Spleen (tissue), 11 donors: ENCODE results near the gene PHPT1. TPM values are rescaled to one million over a fixed set of nuclear protein-coding genes. Genes with fewer than 3 reads are reported as not detected.
"Not testable (repeated sequence)": the region's sequence is repeated elsewhere in the genome, so short reads cannot be mapped to it uniquely, and the experiment has no call there.

ENCODE experiments used
- DNase-seq: peaks from one replicate; pipeline ENCODE4 v3.0.0-alpha.2; 2020
- H3K27ac ChIP-seq, 8 donors: fragments of 200-600 bp; sonication (generic) in 7 of 8; 1 replicate in 4 of 8; 2 replicates in 4 of 8; pipeline versions ENCODE4 v1.5.0 to v1.8.0; 2016 to 2021; ENCODE audit warnings: inconsistent platforms in 4 of 8, mild to moderate bottlenecking in 4 of 8, moderate library complexity in 1 of 8
- H3K27me3 ChIP-seq, 7 donors: fragments of 200-600 bp; sonication (generic) in 6 of 7; replicated peaks in 1 of 7; 1 replicate in 4 of 7; 2 replicates in 3 of 7; pipeline versions ENCODE4 v1.5.0 to v1.8.0; 2016 to 2021; ENCODE audit warnings: inconsistent platforms in 3 of 7, mild to moderate bottlenecking in 1 of 7
- H3K36me3 ChIP-seq, 6 donors: fragments of 200-600 bp; sonication (generic) in 5 of 6; 1 replicate in 4 of 6; 2 replicates in 2 of 6; pipeline versions ENCODE4 v1.5.0 to v1.8.0; 2016 to 2021; ENCODE audit warnings: inconsistent platforms in 2 of 6
- H3K4me1 ChIP-seq, 6 donors: fragments of 200-600 bp; sonication (generic) in 5 of 6; 1 replicate in 3 of 6; 2 replicates in 3 of 6; pipeline versions ENCODE4 v1.5.0 to v1.8.0; 2016 to 2021; ENCODE audit warnings: inconsistent platforms in 3 of 6
- H3K4me3 ChIP-seq, 8 donors: fragments of 200-600 bp; sonication (generic) in 7 of 8; 1 replicate in 4 of 8; 2 replicates in 4 of 8; pipeline versions ENCODE4 v1.5.0 to v1.8.0; 2016 to 2021; ENCODE audit warnings: inconsistent platforms in 4 of 8, mild to moderate bottlenecking in 4 of 8, moderate library complexity in 2 of 8
- H3K9me3 ChIP-seq, 8 donors: fragments of 200-600 bp; sonication (generic) in 7 of 8; 1 replicate in 4 of 8; 2 replicates in 4 of 8; pipeline versions ENCODE4 v1.5.0 to v1.8.0; 2016 to 2021; ENCODE audit warnings: inconsistent platforms in 4 of 8
- POLR2A ChIP-seq, 3 donors: fragments of 450-650 bp; IDR thresholded peaks; one replicate each; pipeline ENCODE4 v1.5.1; 2017; ENCODE audit warnings: antibody characterized with exemption in 3 of 3, mild to moderate bottlenecking in 1 of 3
- POLR2AphosphoS5 ChIP-seq, 3 donors: sonication (generic); formaldehyde crosslinking; IDR thresholded peaks; one replicate each; pipeline ENCODE4 v1.5.1; 2017; ENCODE audit warnings: antibody characterized with exemption in 3 of 3
- WGBS, 5 donors: extraction: QIAGEN DNeasy Blood & Tissue Kit in 3 of 5; methylation state at CpG; one replicate each; pipeline versions ENCODE4 v1.1.5 to v1.1.7; 2013 to 2018; 5-methylcytosine and 5-hydroxymethylcytosine counted together
- intact Hi-C: fragments of 100-400 bp; cut with DNase I; formaldehyde crosslinking; loops from one replicate; pipeline ENCODE4 v1.15.0; 2023; ENCODE audit warnings: low total_unique reads
- polyA plus RNA-seq, 3 donors: library from polyadenylated mRNA; stranded (reverse); fragments of 200-250 nt; gene quantifications; one replicate each; pipeline ENCODE4 v1.2.1, GENCODE V29; 2013
- total RNA-seq, 7 donors: library from RNA; depleted of rRNA in 3 of 7; stranded (reverse); fragments of >200 nt in 3 of 7; fragmentation: NEBNext Ultra II Directional in 4 of 7; extraction: Animal tissue kit (Norgen Biotek cat#: 25700) in 4 of 7; gene quantifications; one replicate each; pipeline versions ENCODE4 v1.1.0 to v1.2.1, GENCODE V29; 2016 to 2021
- TF ChIP-seq, protein P1 (sequence below), 11 experiments: fragments of 200-600 bp in 7 of 11; fragments of 450-650 bp in 4 of 11; sonication (generic) in 4 of 11; IDR thresholded peaks in 8 of 11; conservative IDR thresholded peaks in 3 of 11; 1 replicate in 7 of 11; 2 replicates in 4 of 11; pipeline versions ENCODE4 v1.4.0 to v1.8.0; 2016 to 2021; ENCODE audit warnings: antibody characterized with exemption in 11 of 11, inconsistent platforms in 4 of 11, mild to moderate bottlenecking in 1 of 11
- donor health status: healthy with polysubstance abuse.
- donor health status: DM: no; HTN: no; CAD: no; lungs with moderate emphysema.
- donor health status: DM: no; HTN: no; CAD: no.
- donor health status: Bipolar disorder and iron deficiency.
- donor health status: healthy.
- donor health status: DM: no; HTN: no; CAD: no.
- donor health status: DM: yes; HTN: yes; CAD: no.

PHPT1 gene
- total and polyA plus RNA-seq, 10 donors: 32.3 to 117 (median 65.8) TPM

DNA sequence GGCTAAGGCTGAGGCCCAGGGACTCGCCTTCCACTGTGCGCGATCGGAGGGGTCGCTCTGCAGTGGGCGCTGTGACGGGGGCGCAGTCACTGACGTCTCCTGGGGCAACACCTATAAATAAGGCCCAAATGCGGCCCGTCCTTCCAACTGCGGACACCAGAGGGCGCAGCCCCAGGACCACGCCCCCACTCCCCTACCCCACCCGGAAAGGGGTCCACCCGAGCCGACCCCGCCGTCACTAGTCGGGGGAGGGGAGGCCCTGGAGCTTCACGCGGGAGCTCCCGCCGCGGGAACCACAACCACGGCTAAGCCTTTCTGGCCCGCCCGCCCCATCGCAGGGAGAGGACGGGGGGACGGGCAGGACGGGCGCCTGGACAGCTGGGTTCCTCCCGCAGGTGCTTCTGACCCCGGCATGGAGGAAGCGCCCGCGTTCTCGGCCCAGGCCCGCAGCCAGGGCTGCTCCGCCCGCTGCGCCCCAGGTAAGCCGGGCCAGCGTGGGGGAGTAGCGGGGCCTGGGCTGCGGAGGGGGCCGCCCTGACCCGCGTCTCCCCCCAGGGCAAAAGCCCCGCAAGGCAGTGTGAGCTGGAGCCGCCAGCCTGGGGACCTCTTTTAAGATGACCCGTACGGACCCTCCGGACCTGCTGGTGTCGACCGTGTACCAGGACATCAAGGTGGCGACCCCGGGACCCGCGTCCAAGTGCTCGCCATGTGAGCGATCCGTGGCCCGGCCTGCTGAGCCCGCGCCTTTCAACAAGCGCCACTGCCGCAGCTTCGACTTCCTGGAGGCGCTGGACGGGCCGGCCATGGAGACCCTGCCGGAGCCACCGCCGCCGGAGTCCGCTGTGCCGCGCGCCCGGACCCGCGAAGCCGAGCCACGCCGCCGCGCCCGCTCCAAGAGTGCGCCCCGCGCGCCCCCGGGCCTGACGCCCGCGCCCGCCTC, 5.1 kb upstream of the PHPT1 start:
- Histone ChIP-seq H3K4me3 (peak overlapping the region in 6 of 8 donors; percentile 55 to 95 (median 66)), H3K27me3 (peaks cover 0 to 57% (median 45%) of the 10 kb centered on the region in 7 donors), H3K36me3 (peaks cover 0 to 40% (median 16%) of the 10 kb centered on the region in 6 donors), H3K27ac (peak overlapping the region in 5 of 8 donors; percentile 81 to 90 (median 87)), H3K4me1 (peaks cover 39 to 91% (median 75%) of the 10 kb centered on the region in 6 donors)
- 8 to 22% (median 14%) methylated on average over 8 to 99 of the region's 99 CpGs for WGBS, 5 donors
- TF ChIP-seq, protein P1, sequence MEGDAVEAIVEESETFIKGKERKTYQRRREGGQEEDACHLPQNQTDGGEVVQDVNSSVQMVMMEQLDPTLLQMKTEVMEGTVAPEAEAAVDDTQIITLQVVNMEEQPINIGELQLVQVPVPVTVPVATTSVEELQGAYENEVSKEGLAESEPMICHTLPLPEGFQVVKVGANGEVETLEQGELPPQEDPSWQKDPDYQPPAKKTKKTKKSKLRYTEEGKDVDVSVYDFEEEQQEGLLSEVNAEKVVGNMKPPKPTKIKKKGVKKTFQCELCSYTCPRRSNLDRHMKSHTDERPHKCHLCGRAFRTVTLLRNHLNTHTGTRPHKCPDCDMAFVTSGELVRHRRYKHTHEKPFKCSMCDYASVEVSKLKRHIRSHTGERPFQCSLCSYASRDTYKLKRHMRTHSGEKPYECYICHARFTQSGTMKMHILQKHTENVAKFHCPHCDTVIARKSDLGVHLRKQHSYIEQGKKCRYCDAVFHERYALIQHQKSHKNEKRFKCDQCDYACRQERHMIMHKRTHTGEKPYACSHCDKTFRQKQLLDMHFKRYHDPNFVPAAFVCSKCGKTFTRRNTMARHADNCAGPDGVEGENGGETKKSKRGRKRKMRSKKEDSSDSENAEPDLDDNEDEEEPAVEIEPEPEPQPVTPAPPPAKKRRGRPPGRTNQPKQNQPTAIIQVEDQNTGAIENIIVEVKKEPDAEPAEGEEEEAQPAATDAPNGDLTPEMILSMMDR (IDR thresholded peaks at IDR 0.05 in 8 of 11, conservative IDR thresholded peaks at IDR 0.05 in 3 of 11): peak in 10 of 11 experiments; percentile 11 to 84 (median 70)
- peak in 1 of 3 donors; percentile 20 for TF ChIP-seq POLR2AphosphoS5 (IDR thresholded peaks at IDR 0.05)
- intact Hi-C loops: loop anchor here (10.0 kb wide), 1 partner anchor 101 kb away; the partner anchor contains the start of genes C8G and FBXW5
- not testable (repeated sequence) for H3K9me3 ChIP-seq, DNase-seq

DNA sequence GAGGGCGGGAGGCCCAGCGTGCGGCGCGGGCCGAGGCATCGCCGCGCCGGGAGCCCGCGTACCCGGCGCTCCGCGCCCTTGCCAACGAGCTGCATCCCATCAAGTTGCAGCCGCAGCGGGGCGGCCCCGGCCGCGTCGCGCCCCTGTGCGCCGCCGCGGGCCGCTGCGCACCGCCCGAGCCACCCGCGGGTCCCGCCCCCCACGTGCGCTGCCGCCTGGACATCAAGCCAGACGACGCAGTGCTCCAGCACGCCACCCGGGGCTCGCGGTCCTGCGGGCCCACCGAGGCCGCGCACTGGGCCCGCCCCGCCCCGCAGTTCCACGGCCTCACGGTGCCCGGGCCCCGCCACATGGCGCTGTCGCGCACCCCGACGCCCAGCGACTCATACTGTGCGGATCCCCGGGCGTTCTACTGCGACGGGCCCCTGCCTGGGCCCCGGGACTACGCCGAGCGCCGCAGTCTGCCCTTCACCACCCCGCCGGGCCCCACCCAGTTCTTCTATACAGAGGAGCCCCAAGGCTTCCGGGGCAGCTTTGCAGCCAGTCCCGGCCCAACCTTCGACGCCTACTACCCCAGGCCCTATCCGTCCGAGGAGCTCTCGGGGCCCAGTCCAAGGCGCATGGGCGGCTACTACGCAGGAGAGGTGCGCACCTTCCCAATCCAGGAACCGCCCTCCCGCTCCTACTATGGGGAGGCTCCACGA, 4.3 kb upstream of the PHPT1 start:
- 26 to 62% (median 31%) methylated on average over 27 to 88 of the region's 88 CpGs for whole genome bisulfite sequencing, 5 donors
- no peak overlapping the region for H3K27ac ChIP-seq
- peaks cover 0 to 57% (median 45%) of the 10 kb centered on the region in 7 donors for H3K27me3 ChIP-seq
- H3K9me3 ChIP-seq: no peaks in the 10 kb centered on the region
- H3K4me1 ChIP-seq: peaks cover 41 to 88% (median 79%) of the 10 kb centered on the region in 6 donors
- TF ChIP-seq, protein P1 (IDR thresholded peaks at IDR 0.05 in 8 of 11, conservative IDR thresholded peaks at IDR 0.05 in 3 of 11): no peak
- no peak for TF ChIP-seq POLR2AphosphoS5 (IDR thresholded peaks at IDR 0.05)
- TF ChIP-seq POLR2A (IDR thresholded peaks at IDR 0.05): no peak
- no peak for DNase-seq
- H3K36me3 ChIP-seq: peaks cover 0 to 32% (median 8%) of the 10 kb centered on the region in 6 donors
- intact Hi-C loops: loop anchor here (10.0 kb wide), 1 partner anchor 100 kb away; the partner anchor contains the start of genes C8G and FBXW5
- peak overlapping the region in 1 of 8 donors; percentile 95 for H3K4me3 ChIP-seq

DNA sequence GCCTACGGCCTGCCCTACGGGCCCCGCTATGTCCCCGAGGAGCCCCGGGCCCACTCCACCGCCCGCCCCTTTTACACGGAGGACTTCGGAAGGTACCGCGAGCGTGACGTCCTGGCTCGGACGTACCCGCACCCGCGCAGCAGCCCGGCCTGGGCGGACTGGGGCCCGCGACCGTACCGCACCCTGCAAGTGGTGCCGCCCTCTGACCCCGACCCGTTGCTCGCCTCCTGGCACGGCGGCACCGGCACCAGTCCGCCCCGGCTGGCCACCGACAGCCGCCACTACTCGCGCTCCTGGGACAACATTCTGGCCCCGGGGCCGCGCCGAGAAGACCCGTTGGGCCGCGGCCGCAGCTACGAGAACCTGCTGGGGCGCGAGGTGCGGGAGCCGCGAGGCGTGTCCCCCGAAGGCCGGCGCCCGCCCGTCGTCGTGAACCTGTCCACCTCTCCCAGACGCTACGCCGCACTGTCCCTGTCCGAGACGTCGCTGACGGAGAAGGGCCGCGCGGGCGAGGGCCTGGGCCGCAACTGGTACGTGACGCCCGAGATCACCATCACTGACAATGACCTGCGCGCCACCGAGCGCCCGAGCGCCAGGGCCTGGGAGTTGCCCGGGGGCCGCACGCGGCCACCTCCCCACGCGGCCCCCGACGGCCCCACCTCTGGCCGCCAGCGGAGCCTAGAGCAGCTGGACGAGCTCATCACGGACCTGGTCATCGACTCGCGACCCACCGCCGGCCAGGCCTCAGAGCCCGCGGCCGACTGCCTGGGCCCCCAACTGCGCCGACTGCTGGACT, 3.5 kb upstream of the PHPT1 start:
- TF ChIP-seq POLR2AphosphoS5 (IDR thresholded peaks at IDR 0.05) (peak in 1 of 3 donors; percentile 13), POLR2A (IDR thresholded peaks at IDR 0.05) (no peak)
- TF ChIP-seq, protein P1 (IDR thresholded peaks at IDR 0.05 in 8 of 11, conservative IDR thresholded peaks at IDR 0.05 in 3 of 11): no peak
- Histone ChIP-seq H3K36me3 (peaks cover 0 to 31% (median 3%) of the 10 kb centered on the region in 6 donors), H3K4me3 (peak overlapping the region in 1 of 8 donors; percentile 13), H3K27me3 (peaks cover 0 to 57% (median 45%) of the 10 kb centered on the region in 7 donors), H3K9me3 (no peaks in the 10 kb centered on the region), H3K27ac (no peak overlapping the region), H3K4me1 (peaks cover 49 to 88% (median 79%) of the 10 kb centered on the region in 6 donors)
- WGBS, 5 donors: 41 to 59% (median 44%) methylated on average over 27 to 102 of the region's 102 CpGs
- intact Hi-C loops: loop anchor here (10.0 kb wide), 1 partner anchor 99 kb away; the partner anchor contains the start of genes C8G and FBXW5
- no peak for DNase-seq
